Osteoblast (primary cell): ENCODE data around the gene UBE4A. TPM values are rescaled to one million over a fixed set of nuclear protein-coding genes. Genes with fewer than 3 reads are reported as not detected.

Experiments used
- small RNA-seq: library from RNA; depleted of rRNA; stranded (forward); fragments of <200 nt; gene quantifications from one replicate; pipeline ENCODE3, GENCODE V24; 2012
- total RNA-seq: library from RNA; depleted of rRNA; stranded (reverse); fragments of >200 nt; gene quantifications from 2 replicates; pipeline ENCODE4 v1.2.3, GENCODE V29; 2012

The UBE4A gene
- total RNA-seq, 1 donor = 63.0 TPM

Small RNAs within 50 kb of the gene (small RNA-seq; reads per million reads assigned to genes)
- not detected for gene AP001582.1

Other genes starting within 250 kb of the UBE4A start
- gene SCN4B, start 206.8 kb upstream of the UBE4A start, total RNA-seq = under 0.01 and 0.36 TPM in 2 replicates
- gene SCN2B, start 183.0 kb upstream of the UBE4A start, total RNA-seq = not detected in 2 replicates
- gene JAML, start 134.6 kb upstream of the UBE4A start, total RNA-seq = not detected in 2 replicates
- 1.5 and 1.8 TPM in 2 replicates for gene MPZL3, start 107.2 kb upstream of the UBE4A start, total RNA-seq
- gene MPZL2, start 95.3 kb upstream of the UBE4A start, total RNA-seq = not detected in 2 replicates
- not detected in 2 replicates for gene CD3E, start 54.9 kb upstream of the UBE4A start, total RNA-seq
- not detected in 2 replicates for gene CD3D, start 16.9 kb upstream of the UBE4A start, total RNA-seq
- not detected in 2 replicates for gene CD3G, start 15.3 kb upstream of the UBE4A start, total RNA-seq
- gene ATP5MG, start 42.0 kb downstream of the UBE4A start, total RNA-seq = 25.3 and 31.1 TPM in 2 replicates
- 38.4 and 49.5 TPM in 2 replicates for gene KMT2A, start 76.9 kb downstream of the UBE4A start, total RNA-seq
- 1.1 and 1.2 TPM in 2 replicates for gene TTC36, start 167.9 kb downstream of the UBE4A start, total RNA-seq
- 10.1 and 11.2 TPM in 2 replicates for gene TMEM25, start 171.6 kb downstream of the UBE4A start, total RNA-seq
- 31.8 and 37.7 TPM in 2 replicates for gene IFT46, start 206.3 kb downstream of the UBE4A start, total RNA-seq
- gene ARCN1, start 212.8 kb downstream of the UBE4A start, total RNA-seq = 162 and 172 TPM in 2 replicates
- 86.9 and 96.3 TPM in 2 replicates for gene PHLDB1, start 248.0 kb downstream of the UBE4A start, total RNA-seq